ENCODE results near the gene ANK2.
"Not testable (repeated sequence)": the region's sequence is repeated elsewhere in the genome, so short reads cannot be mapped to it uniquely, and the experiment has no call there.

ANK2 gene

DNA sequence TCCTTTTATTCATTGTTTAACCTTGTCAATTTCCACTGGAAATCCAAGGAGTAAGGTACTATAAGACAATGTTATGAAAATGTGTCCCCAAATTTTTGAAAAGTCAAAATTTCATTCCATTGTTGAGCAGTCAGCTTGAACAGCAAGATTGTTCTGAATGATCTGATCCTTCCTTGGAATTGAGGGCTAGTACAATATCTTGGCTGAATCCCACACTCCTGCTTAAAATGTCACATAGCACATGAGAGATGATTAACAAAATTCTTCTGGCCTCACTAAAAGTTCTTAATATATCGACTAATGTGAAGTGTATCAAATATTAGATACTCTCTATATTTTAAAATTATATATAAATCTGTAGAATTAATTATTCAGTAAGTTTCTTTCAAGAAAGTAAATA is 104.8 kb downstream of the ANK2 start:
- DNase-seq, result no peak

GRCh38 chr4:113157086-113157857 is 107.8 kb downstream of the ANK2 start:
- no peak for DNase-seq

- DNase-seq, result no peak
These were observed 110.6 kb downstream of the ANK2 start for GRCh38 chr4:113159942-113160545.

DNA sequence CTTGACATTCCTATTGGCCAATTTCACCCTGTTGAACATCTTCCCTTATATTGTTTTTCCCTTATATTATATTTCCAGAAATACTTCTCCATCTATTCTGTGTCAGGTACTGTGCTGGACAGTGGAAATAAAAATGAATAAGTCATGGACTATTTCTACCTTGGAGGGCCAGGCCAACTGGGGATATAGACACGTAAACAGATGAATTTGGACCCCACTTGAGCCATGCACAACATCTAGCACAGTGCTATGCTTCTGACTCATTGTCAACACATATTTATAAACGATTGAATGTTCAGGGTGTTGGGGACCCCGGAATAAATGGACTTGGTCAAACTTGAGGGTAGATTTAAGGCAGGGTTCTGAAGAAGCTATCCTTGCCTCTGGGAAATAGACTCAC is 111.1 kb downstream of the ANK2 start:
- DNase-seq, result no peak

DNA sequence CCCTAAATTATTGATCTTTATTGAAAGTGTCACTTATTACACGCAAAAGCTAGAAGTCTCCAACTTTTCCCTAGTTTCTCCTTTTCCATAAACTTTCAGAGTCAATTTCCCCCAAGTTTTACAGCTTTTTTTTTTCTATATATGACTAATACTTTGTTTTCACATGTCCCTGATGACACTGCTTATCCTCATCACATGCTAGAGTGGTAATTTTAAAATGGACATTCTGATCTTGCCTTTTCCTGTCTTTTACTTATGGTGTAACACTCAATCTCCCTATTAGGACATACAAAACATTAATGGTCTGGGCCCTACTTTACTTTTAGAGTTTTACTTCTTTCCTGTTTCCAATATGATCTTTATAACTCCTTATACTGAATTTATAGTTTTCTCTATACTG is 112.6 kb downstream of the ANK2 start:
- DNase-seq, result no peak

- no peak for DNase-seq
These were observed 119.9 kb downstream of the ANK2 start for GRCh38 chr4:113169368-113169767.

- DNase-seq, result no peak
These were observed 120.8 kb downstream of the ANK2 start for GRCh38 chr4:113170115-113170804.

- no peak for DNase-seq
These were observed 121.5 kb downstream of the ANK2 start for GRCh38 chr4:113170805-113171468.

DNA sequence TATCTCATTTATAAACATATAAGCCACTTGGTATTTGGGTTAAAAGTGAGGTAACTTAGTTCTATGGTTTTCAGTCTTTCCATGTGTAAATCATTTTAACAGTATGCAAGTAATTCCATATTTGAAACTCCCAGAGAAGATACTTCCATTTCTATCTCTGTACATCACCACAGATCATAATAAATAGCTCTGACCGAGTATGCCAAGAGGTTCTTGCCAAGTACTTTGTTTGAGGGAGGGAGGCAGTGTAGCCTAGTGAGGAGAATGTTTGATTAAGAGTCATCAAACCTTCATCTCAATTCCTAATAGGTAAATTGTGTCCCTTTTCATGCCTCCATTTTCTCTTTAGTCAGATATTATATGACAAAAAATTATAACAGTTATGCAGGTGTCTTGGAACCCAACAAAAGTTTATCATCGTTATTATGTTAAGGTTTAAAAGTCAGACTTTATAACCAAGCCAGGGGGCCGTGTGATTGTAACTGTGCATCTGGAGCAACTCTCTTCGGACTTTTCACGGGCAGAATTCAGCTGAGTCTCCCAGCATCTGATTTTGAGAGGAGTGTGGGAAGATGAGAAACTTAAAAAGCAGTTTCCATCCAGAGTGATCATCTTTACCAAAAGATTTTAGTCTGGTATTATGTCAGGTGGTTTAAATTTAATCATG is 123.8 kb downstream of the ANK2 start:
- no peak for DNase-seq

DNA sequence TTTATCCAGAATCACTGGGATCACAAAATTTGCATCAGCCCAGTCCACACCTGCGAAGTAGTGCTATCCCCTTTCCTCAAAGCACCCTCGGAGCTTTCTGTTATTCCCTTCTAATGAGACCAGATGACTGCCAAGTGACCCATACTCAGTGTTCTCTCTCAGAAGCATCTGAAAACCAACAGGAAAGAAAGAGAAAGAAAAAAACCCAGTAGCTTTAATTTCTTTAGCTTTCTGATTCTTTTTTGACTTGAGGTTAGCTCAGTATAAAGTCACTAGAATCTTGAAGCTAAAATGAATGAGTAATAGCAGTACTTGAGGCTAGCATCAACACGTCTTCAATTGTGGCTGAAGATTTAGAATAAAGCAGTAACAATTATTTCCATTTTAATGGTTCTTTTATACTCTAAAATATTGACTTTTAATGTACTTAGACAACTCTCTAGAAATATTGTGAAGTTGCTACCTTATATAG is 124.4 kb downstream of the ANK2 start:
- DNase-seq, result no peak

DNA sequence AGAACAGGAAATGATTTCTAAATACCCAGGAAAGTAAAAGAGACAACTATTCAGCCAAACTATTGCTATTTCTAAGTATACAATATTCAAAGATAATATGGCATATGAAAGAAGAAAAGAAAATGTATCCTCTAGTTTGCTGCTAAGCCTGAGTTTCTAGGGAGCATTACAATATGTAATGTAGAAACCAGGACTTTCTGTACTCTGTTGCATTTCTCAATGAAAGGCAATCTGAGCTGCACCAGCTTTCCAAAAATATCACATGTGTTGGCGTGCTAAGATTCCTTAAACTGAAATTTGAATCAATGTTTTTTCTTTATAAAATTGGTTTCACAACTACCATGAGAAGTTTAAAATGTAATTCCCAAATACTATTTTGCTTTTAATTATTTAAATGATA is 129.6 kb downstream of the ANK2 start:
- no peak for DNase-seq

DNA sequence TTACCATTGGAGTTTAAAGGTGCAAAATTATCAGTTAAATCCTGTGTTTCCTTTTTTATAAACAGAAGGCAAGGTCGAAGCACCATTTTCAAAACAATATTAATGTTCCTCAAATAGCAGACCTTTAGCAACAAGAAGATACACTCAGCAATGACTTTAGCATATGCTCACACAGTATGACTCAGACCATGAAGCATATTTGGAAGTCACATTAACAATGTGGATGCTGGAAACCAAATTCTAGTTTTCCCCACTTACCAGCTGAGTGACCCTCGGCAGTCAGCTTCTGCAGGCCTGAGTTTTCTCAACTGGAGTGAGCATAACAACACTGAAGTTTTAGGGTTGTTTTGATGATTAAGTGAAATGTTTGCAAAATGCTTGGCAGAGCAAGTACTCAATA is 130.5 kb downstream of the ANK2 start:
- DNase-seq, result no peak

GRCh38 chr4:113181289-113182007 is 132.0 kb downstream of the ANK2 start:
- no peak for DNase-seq

GRCh38 chr4:113183032-113183605 is 133.7 kb downstream of the ANK2 start:
- DNase-seq, result no peak

- not testable (repeated sequence) for DNase-seq
These were observed 136.8 kb downstream of the ANK2 start for GRCh38 chr4:113186220-113186619.

DNA sequence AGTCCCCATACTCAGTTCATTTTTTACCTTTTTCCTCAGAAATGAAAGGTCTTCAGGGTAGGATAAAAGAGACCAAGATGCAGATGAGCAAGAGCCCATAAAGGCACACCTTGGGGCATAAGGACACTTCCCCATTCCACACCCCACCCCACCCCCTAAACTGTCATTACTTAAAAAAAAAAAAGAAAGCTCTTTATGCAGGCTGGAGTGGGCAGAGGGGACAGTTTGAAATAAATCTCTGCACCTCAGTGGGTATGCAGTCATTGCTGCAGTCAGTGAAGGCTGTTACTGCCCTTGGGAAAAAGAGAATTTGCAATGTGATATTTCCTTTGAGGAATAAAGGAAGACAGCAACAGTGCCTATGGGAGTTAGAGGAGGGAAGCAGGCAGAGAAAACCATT is 137.5 kb downstream of the ANK2 start:
- no peak for DNase-seq

DNA sequence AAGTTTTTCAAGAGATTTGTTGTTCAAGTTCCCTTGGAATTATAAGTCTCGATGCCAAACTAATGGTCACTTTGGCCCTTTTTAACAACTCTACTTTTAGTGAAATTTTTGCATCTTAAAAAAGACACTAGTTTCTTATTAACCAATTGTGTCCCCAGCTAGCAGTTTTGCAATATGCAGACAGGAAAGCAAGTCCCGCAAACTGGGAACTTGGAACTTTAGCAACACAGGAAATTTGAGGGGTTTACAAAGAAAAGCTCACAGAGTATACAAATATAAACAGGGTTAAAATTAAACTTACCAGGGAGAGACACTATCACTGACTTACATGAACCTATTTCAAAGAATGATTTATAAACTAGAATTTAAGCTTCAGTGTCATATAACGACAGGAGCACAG is 137.9 kb downstream of the ANK2 start:
- DNase-seq, result no peak

- no peak for DNase-seq
These were observed 140.1 kb downstream of the ANK2 start for GRCh38 chr4:113189546-113189945.

GRCh38 chr4:113209153-113209552 is 159.7 kb downstream of the ANK2 start:
- DNase-seq, result no peak

DNA sequence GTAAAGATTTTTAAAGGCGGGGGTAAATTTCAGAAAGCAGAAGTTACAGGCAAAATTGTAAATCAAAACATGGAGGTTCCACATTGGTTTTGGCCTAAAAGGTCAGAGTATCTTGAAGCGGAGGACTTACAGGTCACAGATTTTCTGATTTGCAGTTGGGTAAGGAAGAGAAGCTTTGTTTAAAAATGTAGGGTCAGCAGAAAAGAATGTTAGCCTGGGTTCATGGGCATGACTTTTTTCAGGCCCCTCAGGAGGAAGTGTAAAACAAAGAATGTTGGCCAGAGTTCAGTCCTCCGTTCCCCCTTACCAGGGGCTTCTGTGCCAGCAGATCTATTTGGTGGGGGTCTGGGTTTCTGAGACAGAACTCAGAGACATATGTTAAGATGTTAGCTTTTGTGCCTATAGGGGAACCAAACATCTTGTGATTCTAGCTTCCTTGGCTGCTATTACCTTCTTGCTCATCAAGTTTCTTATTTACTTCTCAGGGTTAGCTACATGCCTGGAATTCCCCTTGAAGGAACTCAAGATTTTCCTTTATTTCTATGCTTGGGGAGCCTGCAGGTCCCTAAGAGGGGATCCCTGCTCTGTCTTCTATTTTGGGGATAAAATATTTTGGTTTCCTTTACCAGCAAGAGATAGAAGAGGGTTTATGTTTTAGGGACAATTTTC is 160.3 kb downstream of the ANK2 start:
- DNase-seq, result no peak

DNA sequence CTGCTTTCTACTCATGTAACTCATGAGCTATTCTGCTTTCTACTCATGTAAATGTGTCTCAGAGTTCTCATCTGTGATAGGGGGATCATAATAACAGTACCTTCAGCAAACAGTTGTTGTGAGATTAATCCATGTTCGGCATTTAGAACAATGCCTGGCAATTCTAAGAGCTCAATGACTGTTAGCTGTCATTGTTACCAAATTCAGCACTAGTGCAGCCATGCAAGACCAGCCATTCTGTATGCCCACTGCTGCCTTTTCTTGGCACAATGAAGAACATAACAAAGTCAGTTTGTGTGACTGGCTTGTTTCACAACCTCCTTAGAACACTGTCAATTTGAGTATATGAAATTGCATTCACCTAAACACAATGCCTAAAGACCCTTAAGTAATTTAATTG is 163.2 kb downstream of the ANK2 start:
- DNase-seq, result no peak
